Liver (tissue), 3 donors: ENCODE results near the gene COBL.

Experiments
- ATF3 ChIP-seq: IDR thresholded peaks from 2 replicates; pipeline ENCODE4 v1.6.1; 2016; ENCODE audit warnings: antibody characterized with exemption
- CTCF ChIP-seq: fragments of 150-350 bp; IDR thresholded peaks from 2 replicates; pipeline ENCODE4 v1.5.1; 2017; ENCODE audit warnings: improper control_type of control experiment, low read depth, low read length; ENCODE audit not compliant: missing input control
- FOXA1 ChIP-seq: IDR thresholded peaks from 2 replicates; pipeline ENCODE4 v1.6.1; 2016; ENCODE audit warnings: antibody characterized with exemption
- GABPA ChIP-seq, 2 donors: IDR thresholded peaks in 1 of 2; conservative IDR thresholded peaks in 1 of 2; 2 replicates each; pipeline ENCODE4 v1.6.1; 2016; ENCODE audit warnings: antibody characterized with exemption in 2 of 2, mild to moderate bottlenecking in 1 of 2, moderate library complexity in 1 of 2
- HNF4G ChIP-seq: IDR thresholded peaks from 2 replicates; pipeline ENCODE4 v1.6.1; 2016; ENCODE audit warnings: antibody characterized with exemption
- JUND ChIP-seq, 2 donors: IDR thresholded peaks; 2 replicates each; pipeline ENCODE4 v1.6.1; 2016; ENCODE audit warnings: antibody characterized with exemption in 2 of 2
- NR2F2 ChIP-seq: IDR thresholded peaks from 2 replicates; pipeline ENCODE4 v1.6.1; 2016; ENCODE audit warnings: antibody characterized with exemption
- RAD21 ChIP-seq, 2 donors: IDR thresholded peaks; 2 replicates each; pipeline ENCODE4 v1.6.1; 2016; ENCODE audit warnings: antibody characterized with exemption in 2 of 2, mild to moderate bottlenecking in 2 of 2
- REST ChIP-seq: IDR thresholded peaks from 2 replicates; pipeline ENCODE4 v1.6.1; 2016; ENCODE audit warnings: antibody characterized with exemption, mild to moderate bottlenecking
- SP1 ChIP-seq: IDR thresholded peaks from 2 replicates; pipeline ENCODE4 v1.6.1; 2018; ENCODE audit warnings: antibody characterized with exemption, mild to moderate bottlenecking
- TAF1 ChIP-seq: conservative IDR thresholded peaks from 2 replicates; pipeline ENCODE4 v1.6.1; 2016; ENCODE audit warnings: antibody characterized with exemption, mild to moderate bottlenecking
- YY1 ChIP-seq: IDR thresholded peaks from 2 replicates; pipeline ENCODE4 v1.6.1; 2016; ENCODE audit warnings: antibody characterized with exemption, mild to moderate bottlenecking
- TF ChIP-seq, protein P1 (sequence below): IDR thresholded peaks from 2 replicates; pipeline ENCODE4 v1.6.1; 2016; ENCODE audit warnings: antibody characterized with exemption
- TF ChIP-seq, protein P2 (sequence below): IDR thresholded peaks from 2 replicates; pipeline ENCODE4 v1.6.1; 2016; ENCODE audit warnings: antibody characterized with exemption
- donor health status: healthy.
- donor health status: healthy.

GRCh38 chr7:51325908-51326307 is 9.3 kb upstream of the COBL start:
- TF ChIP-seq CTCF = no peak
- TF ChIP-seq, protein P1, sequence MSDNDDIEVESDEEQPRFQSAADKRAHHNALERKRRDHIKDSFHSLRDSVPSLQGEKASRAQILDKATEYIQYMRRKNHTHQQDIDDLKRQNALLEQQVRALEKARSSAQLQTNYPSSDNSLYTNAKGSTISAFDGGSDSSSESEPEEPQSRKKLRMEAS = peak; percentile 27
- TF ChIP-seq YY1 = no peak
- TF ChIP-seq SP1 = peak; percentile 39
- TF ChIP-seq GABPA (IDR thresholded peaks at IDR 0.05 in 1 of 2, conservative IDR thresholded peaks at IDR 0.05 in 1 of 2) = no peak
- TF ChIP-seq RAD21 (IDR thresholded peaks at IDR 0.05) = peak in 1 of 2 donors; percentile 14
- TF ChIP-seq, protein P2, sequence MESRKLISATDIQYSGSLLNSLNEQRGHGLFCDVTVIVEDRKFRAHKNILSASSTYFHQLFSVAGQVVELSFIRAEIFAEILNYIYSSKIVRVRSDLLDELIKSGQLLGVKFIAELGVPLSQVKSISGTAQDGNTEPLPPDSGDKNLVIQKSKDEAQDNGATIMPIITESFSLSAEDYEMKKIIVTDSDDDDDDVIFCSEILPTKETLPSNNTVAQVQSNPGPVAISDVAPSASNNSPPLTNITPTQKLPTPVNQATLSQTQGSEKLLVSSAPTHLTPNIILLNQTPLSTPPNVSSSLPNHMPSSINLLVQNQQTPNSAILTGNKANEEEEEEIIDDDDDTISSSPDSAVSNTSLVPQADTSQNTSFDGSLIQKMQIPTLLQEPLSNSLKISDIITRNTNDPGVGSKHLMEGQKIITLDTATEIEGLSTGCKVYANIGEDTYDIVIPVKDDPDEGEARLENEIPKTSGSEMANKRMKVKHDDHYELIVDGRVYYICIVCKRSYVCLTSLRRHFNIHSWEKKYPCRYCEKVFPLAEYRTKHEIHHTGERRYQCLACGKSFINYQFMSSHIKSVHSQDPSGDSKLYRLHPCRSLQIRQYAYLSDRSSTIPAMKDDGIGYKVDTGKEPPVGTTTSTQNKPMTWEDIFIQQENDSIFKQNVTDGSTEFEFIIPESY = no peak
- peak; percentile 19 for TF ChIP-seq ATF3
- no peak for TF ChIP-seq FOXA1
- no peak for TF ChIP-seq NR2F2
- TF ChIP-seq REST = no peak
- TF ChIP-seq JUND (IDR thresholded peaks at IDR 0.05) = peak in 1 of 2 donors; percentile 65
- no peak for TF ChIP-seq TAF1
- no peak for TF ChIP-seq HNF4G
